HepG2 (cell line): Measurements from ENCODE around the gene DHRS1. TPM values are rescaled to one million over a fixed set of nuclear protein-coding genes. Genes with fewer than 3 reads are reported as not detected.

Experiments
- ATAC-seq: fragments of 200-7000 bp; cut with Tn5 transposase; 3 replicates; pipeline ENCODE4 v1.9.1; 2020; ENCODE audit warnings: mild to moderate bottlenecking, moderate library complexity
- BruUV-seq: library from RNA; stranded (reverse); fragments of 400-500 nt; replicated peaks from 2 replicates; lab custom pipeline; 2021; lab: Mats Ljungman, UMichigan
- CTCF ChIA-PET: fragments of 300-600 bp; formaldehyde crosslinking; extraction: SDS; loops from one replicate; lab custom pipeline; 2021; ENCODE audit warnings: low total read pairs, inconsistent platforms, low intra/inter-chr PET ratio; lab: Yijun Ruan, JAX
- POLR2A ChIA-PET: fragments of 350-600 bp; sonication (Branson Sonifier 250); formaldehyde crosslinking; loops from one replicate; lab custom pipeline; 2020; ENCODE audit warnings: antibody characterized with exemption, inconsistent platforms; lab: Yijun Ruan, JAX
- DNase-seq: peaks from one replicate; pipeline ENCODE4 v3.0.0-alpha.2; 2015; ENCODE audit warnings: low spot score
- FAIRE-seq: peaks from 3 replicates; lab custom pipeline; 2011; peaks lifted over from hg19 to GRCh38; lab: Jason Lieb, UNC
- H2AFZ ChIP-seq: one replicate; pipeline ENCODE4 v1.6.1; 2011; ENCODE audit warnings: low read length, inconsistent platforms
- H3K27ac ChIP-seq: fragments of 300-600 bp; 3 replicates; pipeline ENCODE4 v1.8.0; 2011; ENCODE audit warnings: mixed run types, mild to moderate bottlenecking, mixed read lengths, low read length, inconsistent platforms; ENCODE audit not compliant: insufficient read depth; ENCODE audit errors: extremely low read length
- H3K27me3 ChIP-seq, 2 experiments: fragments of 200-600 bp in 1 of 2; 2 replicates in 1 of 2; 3 replicates in 1 of 2; pipeline versions ENCODE4 v1.6.0 to v1.8.0; 2011; ENCODE audit warnings: low read length in 2 of 2, mild to moderate bottlenecking in 2 of 2, moderate library complexity in 2 of 2, inconsistent platforms in 1 of 2; ENCODE audit not compliant: insufficient read depth in 2 of 2, control insufficient read depth in 1 of 2
- H3K36me3 ChIP-seq, 2 experiments: fragments of 200-600 bp in 1 of 2; replicated peaks in 1 of 2; 2 replicates in 1 of 2; 3 replicates in 1 of 2; pipeline versions ENCODE4 v1.5.1 to v1.8.0; 2011; ENCODE audit warnings: low read length in 2 of 2, inconsistent platforms in 1 of 2; ENCODE audit not compliant: insufficient read depth in 2 of 2, control insufficient read depth in 1 of 2
- H3K4me1 ChIP-seq: 2 replicates; pipeline ENCODE4 v1.5.1; 2012; ENCODE audit warnings: low read length, inconsistent platforms; ENCODE audit not compliant: insufficient read depth
- H3K4me2 ChIP-seq: 2 replicates; pipeline ENCODE4 v1.6.0; 2011; ENCODE audit warnings: low read depth, low read length, inconsistent platforms
- H3K4me3 ChIP-seq, 3 experiments: fragments of 200-600 bp in 1 of 3; sonication (generic), shearing (Covaris generic) in 1 of 3; replicated peaks in 1 of 3; 2 replicates each; pipeline ENCODE4 v1.5.1; 2011 to 2016; ENCODE audit warnings: low read length in 3 of 3, inconsistent platforms in 2 of 3, low read depth in 2 of 3, mild to moderate bottlenecking in 2 of 3, control low read depth in 1 of 3, mixed read lengths in 1 of 3; ENCODE audit not compliant: insufficient read depth in 1 of 3
- H3K79me2 ChIP-seq: one replicate; pipeline ENCODE4 v1.6.1; 2011; ENCODE audit warnings: low read length, inconsistent platforms; ENCODE audit not compliant: insufficient read depth
- H3K9ac ChIP-seq: 2 replicates; pipeline ENCODE4 v1.6.0; 2011; ENCODE audit warnings: mild to moderate bottlenecking, low read depth, low read length, inconsistent platforms; ENCODE audit not compliant: insufficient read depth
- H3K9me3 ChIP-seq: 2 replicates; pipeline ENCODE4 v1.5.1; 2012; ENCODE audit warnings: mild to moderate bottlenecking, low read length
- H4K20me1 ChIP-seq: 2 replicates; pipeline ENCODE4 v1.6.0; 2011; ENCODE audit warnings: inconsistent platforms, mild to moderate bottlenecking, low read length, moderate library complexity; ENCODE audit not compliant: insufficient read depth
- ATF2 ChIP-seq: sonication (generic); formaldehyde crosslinking; IDR thresholded peaks from 2 replicates; pipeline ENCODE4 v1.4.0; 2020; ENCODE audit warnings: missing genetic modification reagents
- FOXO4 ChIP-seq: sonication (generic); formaldehyde crosslinking; conservative IDR thresholded peaks from 2 replicates; pipeline ENCODE4 v1.8.1; 2023; ENCODE audit warnings: missing genetic modification reagents
- MEIS1 ChIP-seq: sonication (generic); formaldehyde crosslinking; IDR thresholded peaks from 2 replicates; pipeline ENCODE4 v1.9.0; 2021; ENCODE audit warnings: mild to moderate bottlenecking, missing genetic modification reagents, moderate library complexity, borderline replicate concordance
- MTA1 ChIP-seq: sonication (generic); formaldehyde crosslinking; IDR thresholded peaks from 2 replicates; pipeline ENCODE4 v1.4.0; 2020; ENCODE audit warnings: missing genetic modification reagents, mild to moderate bottlenecking, borderline replicate concordance
- RERE ChIP-seq: IDR thresholded peaks from 2 replicates; pipeline ENCODE4 v1.6.1; 2016; ENCODE audit warnings: low read depth, missing genetic modification reagents, missing compliant biosample characterization
- ZFX ChIP-seq: sonication (generic); formaldehyde crosslinking; IDR thresholded peaks from 2 replicates; pipeline ENCODE4 v1.4.0; 2020; ENCODE audit warnings: mild to moderate bottlenecking, low read depth, missing genetic modification reagents, moderate library complexity
- ZMYM3 ChIP-seq: sonication (generic); formaldehyde crosslinking; IDR thresholded peaks from 2 replicates; pipeline ENCODE4 v1.5.1; 2020; ENCODE audit warnings: mild to moderate bottlenecking, missing genetic modification reagents
- ZNF557 ChIP-seq: sonication (generic); formaldehyde crosslinking; IDR thresholded peaks from 2 replicates; pipeline ENCODE4 v1.4.0; 2020; ENCODE audit warnings: missing genetic modification reagents
- ZNF629 ChIP-seq: sonication (generic); formaldehyde crosslinking; conservative IDR thresholded peaks from 2 replicates; pipeline ENCODE4 v1.5.0; 2020; ENCODE audit warnings: missing genetic modification reagents
- ZNF704 ChIP-seq: sonication (generic); formaldehyde crosslinking; IDR thresholded peaks from 2 replicates; pipeline ENCODE4 v1.8.1; 2023; ENCODE audit warnings: mild to moderate bottlenecking, inconsistent platforms, moderate library complexity, missing genetic modification reagents, borderline replicate concordance
- ZSCAN29 ChIP-seq: sonication (generic); formaldehyde crosslinking; conservative IDR thresholded peaks from 2 replicates; pipeline ENCODE4 v1.4.0; 2020; ENCODE audit warnings: mild to moderate bottlenecking, missing genetic modification reagents
- WGBS: methylation state at CpG from one replicate; pipeline ENCODE4 v1.1.6; 2017; ENCODE audit warnings: low lambda C conversion rate; 5-methylcytosine and 5-hydroxymethylcytosine counted together
- in situ Hi-C: cut with HindIII; loops from 2 replicates; pipeline ENCODE4 v1.10.0; 2017; ENCODE audit warnings: low pct_unique_long_range_greater_than_20kb; ENCODE audit not compliant: extremely low pct_ligation_motif_present
- intact Hi-C: fragments of 100-400 bp; cut with micrococcal nuclease; formaldehyde crosslinking; loops from one replicate; pipeline ENCODE4 v1.10.0; 2022; ENCODE audit not compliant: unreplicated experiment
- polyA plus RNA-seq, 8 experiments: library from polyadenylated mRNA; depleted of rRNA in 3 of 8; stranded (reverse) in 7 of 8; unstranded in 1 of 8; fragments of >200 nt; fragmentation: Illumina TruSeq in 4 of 8; extraction: Trizol in 4 of 8; gene quantifications; 2 replicates each; pipeline versions ENCODE4 v1.2.1 to v1.2.3, GENCODE V29; 2011 to 2016; ENCODE audit warnings: low read depth in 4 of 8, missing spikeins in 1 of 8, mixed read lengths in 1 of 8; ENCODE audit not compliant: insufficient read depth in 1 of 8
- total RNA-seq, 5 experiments: library from RNA; depleted of rRNA; stranded (reverse); fragments of >200 nt; fragmentation: Illumina TruSeq; extraction: Trizol; gene quantifications; 2 replicates each; pipeline ENCODE4 v1.2.3, GENCODE V29; 2016; ENCODE audit warnings: low read depth in 1 of 5

The DHRS1 gene
- total and polyA plus RNA-seq, 2 of the 13 experiments (the other 11 are each of a cell fraction or from before 2014, with no cell fraction given), result 49.8 to 60.8 TPM

- POLR2A ChIA-PET, result interaction anchor here (1.0 to 24.7 kb wide), 7 partner anchors 7 to 130 kb away, joined by 3 to 850 read pairs (median 8); partner anchors contain the start of genes CHMP4A, DHRS1, GMPR2 and IRF9
- H3K9ac ChIP-seq, result no peak overlapping the region
- no peak overlapping the region for H3K4me3 ChIP-seq
- H3K27me3 ChIP-seq, result no peaks in the 10 kb centered on the region
- H3K36me3 ChIP-seq, result peaks cover 48 to 66% of the 10 kb centered on the region in 2 experiments
- no TSS peak for BruUV-seq
- no peaks in the 10 kb centered on the region for H3K9me3 ChIP-seq
- WGBS, result 88% methylated on average over 3 of the region's 3 CpGs
- H2AFZ ChIP-seq, result no peak overlapping the region
- H3K79me2 ChIP-seq, result no peaks in the 10 kb centered on the region
- DNase-seq (no peak), ATAC-seq (peak; percentile 18), FAIRE-seq (no peak)
- H4K20me1 ChIP-seq, result no peaks in the 10 kb centered on the region
- peaks cover 13% of the 10 kb centered on the region for H3K4me1 ChIP-seq
- in situ Hi-C loops, result no loop called here
- H3K4me2 ChIP-seq, result no peak overlapping the region
- intact Hi-C loops, result loop anchor here (10.0 kb wide), 1 partner anchor 987 kb away; the partner anchor contains the start of genes BCL2L2 and PPP1R3E
- CTCF ChIA-PET, result no interaction called here
- no peak overlapping the region for H3K27ac ChIP-seq
- no peak for TF ChIP-seq ZNF557 (CRISPR knock-in tag)
- peak; percentile 70; the same call in 1 of the 2 replicates for TF ChIP-seq ZMYM3 (CRISPR knock-in tag)
- TF ChIP-seq ZFX (CRISPR knock-in tag), result 0 out of 2 replicates have a peak, but pooled peaks have one; percentile 25
- TF ChIP-seq ZNF704 (CRISPR knock-in tag), result 0 out of 2 replicates have a peak, but pooled peaks have one; percentile 30
- 0 out of 2 replicates have a peak, but pooled peaks have one; percentile 16 for TF ChIP-seq MTA1
- peak; percentile 35; the same call in 1 of the 2 replicates for TF ChIP-seq MEIS1 (CRISPR knock-in tag)
- no peak for TF ChIP-seq RERE (CRISPR knock-in tag)
- no peak for TF ChIP-seq ATF2 (CRISPR knock-in tag)
- 0 out of 2 replicates have a peak, but pooled peaks have one; percentile 38 for TF ChIP-seq ZSCAN29
- 0 out of 2 replicates have a peak, but pooled peaks have one; percentile 83 for TF ChIP-seq FOXO4
- TF ChIP-seq ZNF629 (CRISPR knock-in tag), result peak; percentile 90
These were observed 8.0 kb downstream of the DHRS1 start for GRCh38 chr14:24291446-24292117.
